ENCODE data around the gene ST6GAL1.

ST6GAL1 gene

GRCh38 chr3:187025254-187025655 is 94.9 kb downstream of the ST6GAL1 start:
- H3K4me3 ChIP-seq (ENCODE audit: low read depth, low read length): no peak overlapping the region
- TF ChIP-seq CTCF (IDR thresholded peaks at IDR 0.05; ENCODE audit: low read depth, low read length): no peak

DNA sequence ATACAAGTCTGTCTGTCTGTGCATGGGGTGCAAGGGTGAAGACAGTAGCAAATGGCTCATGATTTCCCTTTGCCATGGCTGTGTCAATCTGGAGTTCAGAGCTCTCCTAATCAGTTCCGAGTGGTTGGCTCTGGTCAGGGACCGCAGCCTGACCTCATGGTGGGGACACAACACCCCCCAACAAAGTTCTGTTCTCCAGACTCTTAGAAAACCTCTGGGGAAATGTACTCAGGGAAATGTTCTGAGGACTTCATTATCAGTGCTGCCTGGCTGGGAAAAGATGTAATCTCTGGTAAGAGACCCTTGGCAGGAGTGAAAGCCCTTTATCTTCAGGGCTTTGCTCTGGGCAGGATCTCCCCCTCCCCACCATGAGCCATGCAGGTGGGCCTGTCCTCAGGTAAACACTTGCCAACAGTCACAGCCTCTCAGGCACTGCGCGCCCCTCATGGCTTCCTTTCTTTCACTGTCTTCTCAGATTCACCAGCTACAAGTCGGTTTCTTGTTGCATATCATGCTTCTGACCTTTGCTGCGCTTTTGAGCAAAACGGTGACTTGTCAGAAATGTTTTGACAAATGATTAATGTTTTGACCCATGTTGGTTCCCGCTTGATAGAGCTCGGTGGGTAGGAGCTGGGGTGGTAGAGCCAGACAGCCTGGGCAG is 95.5 kb downstream of the ST6GAL1 start:
- no peak overlapping the region for H3K4me3 ChIP-seq (ENCODE audit: low read depth, low read length)

DNA sequence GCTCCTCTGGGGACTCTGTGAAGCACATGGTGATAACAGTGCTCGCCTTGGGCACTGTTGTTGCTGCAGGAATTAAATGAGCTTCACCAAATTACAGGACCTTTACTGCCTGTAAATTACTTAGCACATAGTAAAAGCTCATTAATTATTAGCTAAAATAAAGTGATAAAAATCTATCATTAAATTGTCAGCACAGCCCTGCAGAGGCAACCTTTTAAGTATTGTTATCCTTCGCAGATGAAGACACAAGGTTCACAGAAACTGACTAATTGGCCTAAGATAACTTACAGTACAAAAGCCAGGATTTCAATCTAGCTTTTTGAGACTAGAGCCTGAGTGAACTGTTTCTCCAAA is 96.0 kb downstream of the ST6GAL1 start:
- H3K4me3 ChIP-seq (ENCODE audit: low read depth, low read length): no peak overlapping the region
- no peak for TF ChIP-seq CTCF (IDR thresholded peaks at IDR 0.05; ENCODE audit: low read depth, low read length)

More for the DNA sequence above, 95.5 kb downstream of the ST6GAL1 start:
- no peak for TF ChIP-seq CTCF (IDR thresholded peaks at IDR 0.05; ENCODE audit: low read depth, low read length)

DNA sequence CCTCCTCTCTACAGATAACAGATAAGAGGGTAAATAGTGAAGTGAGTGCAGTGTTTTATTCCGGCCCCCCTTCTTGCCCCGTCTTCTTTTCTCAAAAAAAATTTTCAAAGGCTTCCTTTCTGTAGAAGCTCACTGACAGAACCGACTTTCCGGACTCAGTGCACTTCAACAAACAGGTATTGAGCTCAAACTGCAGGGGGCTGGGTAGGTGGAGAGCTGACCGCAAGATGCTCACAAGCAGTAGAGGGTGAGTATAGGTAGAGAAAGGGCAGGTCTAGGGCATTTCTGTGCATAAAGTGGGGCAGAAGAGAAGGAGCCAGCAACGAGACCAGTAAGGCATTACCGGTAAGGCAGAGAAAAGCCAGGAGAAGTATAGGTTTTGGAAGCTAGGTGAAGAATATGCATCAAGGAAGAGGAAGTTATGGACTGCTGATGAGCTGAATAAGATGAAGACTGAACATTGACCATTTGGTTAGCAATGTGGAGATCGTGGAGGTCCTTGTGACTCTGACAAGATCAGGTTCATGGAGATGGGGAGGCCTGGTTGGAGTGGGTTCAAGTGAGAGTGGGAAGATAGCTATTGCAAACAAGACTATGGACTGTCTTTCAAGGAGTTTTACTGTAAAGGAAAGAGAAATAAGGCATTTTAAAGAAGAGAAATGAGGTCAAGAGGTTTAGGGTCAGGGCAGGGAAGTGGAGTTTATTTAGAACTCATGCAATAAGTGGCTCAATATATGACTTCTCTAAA is 97.4 kb downstream of the ST6GAL1 start:
- H3K4me3 ChIP-seq (ENCODE audit: low read depth, low read length): no peak overlapping the region
- no peak for TF ChIP-seq CTCF (IDR thresholded peaks at IDR 0.05; ENCODE audit: low read depth, low read length)

DNA sequence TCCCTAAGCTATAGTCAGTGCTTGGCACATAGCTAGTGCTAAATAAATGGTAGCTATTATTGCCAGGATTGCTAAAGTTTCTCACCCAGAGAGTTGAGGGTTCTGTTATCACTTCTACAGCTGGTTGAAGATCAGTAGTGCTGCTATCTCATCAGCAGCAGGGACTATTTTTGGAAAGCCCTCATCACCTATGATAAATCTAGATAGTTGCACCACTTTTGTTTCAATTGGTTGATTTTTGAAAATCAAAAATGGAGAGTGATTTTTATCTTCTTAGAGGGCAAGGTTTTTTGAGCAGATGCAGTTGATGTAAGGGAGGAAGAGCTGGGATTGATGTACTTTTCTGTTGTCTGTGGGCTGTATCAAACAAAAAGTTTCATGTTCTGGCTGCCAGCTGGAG is 101.6 kb downstream of the ST6GAL1 start:
- no peak overlapping the region for H3K4me3 ChIP-seq (ENCODE audit: low read depth, low read length)
- TF ChIP-seq CTCF (IDR thresholded peaks at IDR 0.05; ENCODE audit: low read depth, low read length): no peak

GRCh38 chr3:187036394-187036793 is 106.1 kb downstream of the ST6GAL1 start:
- H3K4me3 ChIP-seq (ENCODE audit: low read depth, low read length): no peak overlapping the region
- TF ChIP-seq CTCF (IDR thresholded peaks at IDR 0.05; ENCODE audit: low read depth, low read length): no peak

DNA sequence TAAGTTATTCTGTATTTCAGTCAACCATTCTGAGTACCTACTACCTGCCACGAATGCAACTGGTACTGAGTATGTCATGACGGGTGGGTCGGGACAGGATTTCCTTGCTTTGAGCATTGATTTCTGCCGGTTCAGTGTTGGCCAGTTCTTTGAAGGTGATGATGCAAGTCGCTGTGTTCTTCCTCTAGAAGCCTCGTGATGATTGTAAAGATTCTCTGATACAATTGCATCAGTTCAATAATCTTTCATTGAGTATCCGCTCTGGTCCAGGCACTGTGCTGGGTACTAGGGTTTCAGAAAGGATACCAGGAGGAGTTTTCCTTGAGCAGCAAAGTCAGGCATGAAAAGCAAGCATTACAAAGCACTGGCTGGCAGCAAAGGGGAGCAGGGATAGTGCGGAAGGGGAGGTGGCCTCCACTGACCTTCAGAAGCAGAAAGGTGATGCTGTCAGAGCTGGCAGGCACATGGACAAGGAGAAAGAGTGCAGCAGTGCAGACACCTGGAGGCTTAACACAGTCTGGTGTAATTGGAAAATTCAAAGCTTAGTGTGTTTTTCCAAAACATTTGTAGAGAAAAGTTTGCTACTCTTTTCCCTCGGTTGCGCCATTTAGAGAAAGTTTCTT is 108.9 kb downstream of the ST6GAL1 start:
- no peak for TF ChIP-seq CTCF (IDR thresholded peaks at IDR 0.05; ENCODE audit: low read depth, low read length)

More for the DNA sequence above, 108.9 kb downstream of the ST6GAL1 start:
- H3K4me3 ChIP-seq (ENCODE audit: low read depth, low read length): no peak overlapping the region

Measured in WI38 (cell line).